Progenitor cell of endocrine pancreas (in vitro differentiated cells): ENCODE data around the gene C1orf21. TPM values are rescaled to one million over a fixed set of nuclear protein-coding genes. Genes with fewer than 3 reads are reported as not detected.

Source experiments
- DNase-seq: peaks from one replicate; pipeline ENCODE4 v3.0.0; 2021; ENCODE audit warnings: low spot score; ENCODE audit not compliant: unreplicated experiment
- H3K27ac Mint-ChIP-seq: 2 replicates; pipeline ENCODE4 v1.8.0; 2021; ENCODE audit warnings: mild to moderate bottlenecking, moderate library complexity, mixed read lengths
- H3K27me3 Mint-ChIP-seq: 2 replicates; pipeline ENCODE4 v1.8.0; 2021; ENCODE audit warnings: mixed read lengths
- H3K36me3 Mint-ChIP-seq: 2 replicates; pipeline ENCODE4 v1.8.0; 2022; ENCODE audit warnings: mixed read lengths; ENCODE audit not compliant: insufficient read depth
- H3K4me1 Mint-ChIP-seq: 2 replicates; pipeline ENCODE4 v1.8.0; 2021; ENCODE audit warnings: low read depth, mixed read lengths
- H3K4me3 Mint-ChIP-seq: 2 replicates; pipeline ENCODE4 v1.8.0; 2021; ENCODE audit warnings: low read depth, mild to moderate bottlenecking, moderate library complexity, mixed read lengths
- H3K9me3 Mint-ChIP-seq: 2 replicates; pipeline ENCODE4 v1.8.0; 2021; ENCODE audit warnings: low read depth, mixed read lengths
- CTCF ChIP-seq: fragments of 200-600 bp; sonication (generic); IDR thresholded peaks from one replicate; pipeline ENCODE4 v1.5.0; 2021; ENCODE audit warnings: antibody characterized with exemption, mild to moderate bottlenecking; ENCODE audit not compliant: unreplicated experiment
- total RNA-seq: library from RNA; stranded (reverse); gene quantifications from 2 replicates; pipeline ENCODE4 v1.2.1, GENCODE V29; 2021

Gene C1orf21
- total RNA-seq, 1 donor from 2014 or later, result 10.0 TPM

GRCh38 chr1:184533049-184533448 is 146.2 kb downstream of the C1orf21 start:
- peaks cover 2% of the 10 kb centered on the region for H3K36me3 Mint-ChIP-seq
- no peak for TF ChIP-seq CTCF

GRCh38 chr1:184533915-184534314 is 147.1 kb downstream of the C1orf21 start:
- H3K36me3 Mint-ChIP-seq, result peaks cover 2% of the 10 kb centered on the region
- no peak for TF ChIP-seq CTCF

More at GRCh38 chr1:184533049-184533448, 146.2 kb downstream of the C1orf21 start:
- Mint-ChIP-seq H3K9me3 (peaks cover 8% of the 10 kb centered on the region), H3K4me1 (no peaks in the 10 kb centered on the region), H3K27me3 (no peaks in the 10 kb centered on the region), H3K27ac (peak overlapping the region; percentile 68), H3K4me3 (no peak overlapping the region)
- no peak for DNase-seq

GRCh38 chr1:184534690-184535089 is 147.9 kb downstream of the C1orf21 start:
- no peak overlapping the region for H3K27ac Mint-ChIP-seq
- no peaks in the 10 kb centered on the region for H3K27me3 Mint-ChIP-seq

More at GRCh38 chr1:184533915-184534314, 147.1 kb downstream of the C1orf21 start:
- no peaks in the 10 kb centered on the region for H3K27me3 Mint-ChIP-seq
- no peak for DNase-seq
- no peak overlapping the region for H3K27ac Mint-ChIP-seq
- no peaks in the 10 kb centered on the region for H3K4me1 Mint-ChIP-seq
- peaks cover 11% of the 10 kb centered on the region for H3K9me3 Mint-ChIP-seq
- H3K4me3 Mint-ChIP-seq, result no peak overlapping the region

GRCh38 chr1:184535191-184535970 is 148.6 kb downstream of the C1orf21 start:
- H3K4me1 Mint-ChIP-seq, result no peaks in the 10 kb centered on the region
- no peak overlapping the region for H3K27ac Mint-ChIP-seq
- no peak for DNase-seq
- no peak for TF ChIP-seq CTCF
- H3K9me3 Mint-ChIP-seq, result peaks cover 15% of the 10 kb centered on the region
- no peak overlapping the region for H3K4me3 Mint-ChIP-seq
- peaks cover 5% of the 10 kb centered on the region for H3K36me3 Mint-ChIP-seq
- no peaks in the 10 kb centered on the region for H3K27me3 Mint-ChIP-seq

More at GRCh38 chr1:184534690-184535089, 147.9 kb downstream of the C1orf21 start:
- Mint-ChIP-seq H3K4me3 (no peak overlapping the region), H3K9me3 (peaks cover 15% of the 10 kb centered on the region), H3K4me1 (no peaks in the 10 kb centered on the region), H3K36me3 (peaks cover 5% of the 10 kb centered on the region)
- no peak for TF ChIP-seq CTCF
- no peak for DNase-seq

GRCh38 chr1:184536246-184536985 is 149.6 kb downstream of the C1orf21 start:
- no peak for TF ChIP-seq CTCF
- H3K4me1 Mint-ChIP-seq, result no peaks in the 10 kb centered on the region
- H3K27ac Mint-ChIP-seq, result no peak overlapping the region
- H3K9me3 Mint-ChIP-seq, result peaks cover 15% of the 10 kb centered on the region
- H3K36me3 Mint-ChIP-seq, result peaks cover 5% of the 10 kb centered on the region
- no peak overlapping the region for H3K4me3 Mint-ChIP-seq
- no peaks in the 10 kb centered on the region for H3K27me3 Mint-ChIP-seq
- no peak for DNase-seq
